ENCODE measurements around the gene ZGPAT. TPM values are rescaled to one million over a fixed set of nuclear protein-coding genes. Genes with fewer than 3 reads are reported as not detected.

The ZGPAT gene
- total and polyA plus RNA-seq, 9 of the 15 experiments (the other 6 are each of a cell fraction or from before 2014, with no cell fraction given) = 0.14 to 26.6 (median 7.4) TPM

DNA sequence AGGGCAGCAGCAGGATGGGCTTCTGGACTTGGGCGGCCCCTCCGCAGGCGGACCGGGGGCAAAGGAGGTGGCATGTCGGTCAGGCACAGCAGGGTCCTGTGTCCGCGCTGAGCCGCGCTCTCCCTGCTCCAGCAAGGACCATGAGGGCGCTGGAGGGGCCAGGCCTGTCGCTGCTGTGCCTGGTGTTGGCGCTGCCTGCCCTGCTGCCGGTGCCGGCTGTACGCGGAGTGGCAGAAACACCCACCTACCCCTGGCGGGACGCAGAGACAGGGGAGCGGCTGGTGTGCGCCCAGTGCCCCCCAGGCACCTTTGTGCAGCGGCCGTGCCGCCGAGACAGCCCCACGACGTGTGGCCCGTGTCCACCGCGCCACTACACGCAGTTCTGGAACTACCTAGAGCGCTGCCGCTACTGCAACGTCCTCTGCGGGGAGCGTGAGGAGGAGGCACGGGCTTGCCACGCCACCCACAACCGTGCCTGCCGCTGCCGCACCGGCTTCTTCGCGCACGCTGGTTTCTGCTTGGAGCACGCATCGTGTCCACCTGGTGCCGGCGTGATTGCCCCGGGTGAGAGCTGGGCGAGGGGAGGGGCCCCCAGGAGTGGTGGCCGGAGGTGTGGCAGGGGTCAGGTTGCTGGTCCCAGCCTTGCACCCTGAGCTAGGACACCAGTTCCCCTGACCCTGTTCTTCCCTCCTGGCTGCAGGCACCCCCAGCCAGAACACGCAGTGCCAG lies 11.0 kb upstream of the ZGPAT start, which contains the start of gene TNFRSF6B:
TSS of gene TNFRSF6B (plus strand) at position 25 of the 729 bp plus-strand sequence. CDS start at position 141, 116 bp downstream.
- Histone ChIP-seq H3K27me3 (ENCODE audit: control insufficient read depth in 2 of 2, insufficient read depth in 2 of 2, low read length in 2 of 2) (no peaks in the 10 kb centered on the region), H3K27ac (ENCODE audit: extremely low read depth, low read depth, low read length) (no peak within 1 kb of the TSS), H3K9ac (ENCODE audit: insufficient read depth in 1 of 2, low read depth in 2 of 2, low read length in 2 of 2) (peak within 1 kb of the TSS in 1 of 2 experiments; percentile 36; a peak in 1 of 4 replicates), H3K9me3 (replicated peaks; ENCODE audit: control insufficient read depth, insufficient read depth, low read depth, low read length) (no peaks in the 10 kb centered on the region), H3K4me3 (no peak within 1 kb of the TSS), H4K20me1 (replicated peaks; ENCODE audit: control insufficient read depth, insufficient read depth, low read length) (no peaks in the 10 kb centered on the region; the same call in 1 of the 2 replicates), H3K9me1 (ENCODE audit: control insufficient read depth, insufficient read depth, low read length) (no peaks in the 10 kb centered on the region), H3K79me2 (ENCODE audit: control insufficient read depth, insufficient read depth, low read length) (no peaks in the 10 kb centered on the region), H3K4me1 (replicated peaks in 1 of 2; ENCODE audit: control insufficient read depth in 2 of 2, insufficient read depth in 2 of 2, low read length in 2 of 2) (peaks cover 9 to 80% of the 10 kb centered on the region in 2 experiments), H2AFZ (ENCODE audit: low read depth, low read length) (no peak within 1 kb of the TSS), H3K36me3 (ENCODE audit: control insufficient read depth, insufficient read depth, low read length) (peaks cover 26% of the 10 kb centered on the region; the same call in 2 of the 3 replicates), H3K4me2 (ENCODE audit: insufficient read depth, low read length) (no peak within 1 kb of the TSS)
- DNase-seq (ENCODE audit: extremely low read depth in 1 of 4, low spot score in 3 of 4) (peak in 1 of 4 experiments; percentile 17), FAIRE-seq (no peak), ATAC-seq (no peak)
- in situ Hi-C loops (cut with MboI) = no loop called here
- ChIA-PET POLR2A (interaction anchor here (0.7 to 3.1 kb wide), 3 partner anchors 11 to 168 kb away, joined by 3 to 27 read pairs (median 4); partner anchors contain the start of genes ARFRP1, TPD52L2 and ZGPAT), CTCF (ENCODE audit: low intra/inter-chr PET ratio) (no interaction called here)
- 90% methylated on average over 34 of the region's 52 CpGs for WGBS (ENCODE audit: insufficient coverage, low coverage, missing lambda C conversion rate)
- no TSS peak for BruUV-seq (replicated peaks)
- intact Hi-C loops (cut with micrococcal nuclease) = no loop called here
- TF ChIP-seq NFATC3 (IDR thresholded peaks at IDR 0.05) = no peak
- TF ChIP-seq MYBL2 (IDR thresholded peaks at IDR 0.05; ENCODE audit: low read depth) = no peak
- no peak for TF ChIP-seq MYBL2 (CRISPR knock-in tag; IDR thresholded peaks at IDR 0.05; ENCODE audit: borderline replicate concordance)
- TF ChIP-seq SIX5 (IDR thresholded peaks at IDR 0.05; ENCODE audit: borderline replicate concordance in 1 of 2, insufficient read depth in 1 of 2, low read depth in 1 of 2, low read length in 2 of 2) = no peak
- no peak for TF ChIP-seq POLR2AphosphoS5 (IDR thresholded peaks at IDR 0.05; ENCODE audit: control insufficient read depth, insufficient read depth, low read depth, low read length)
- peak; percentile 90 for TF ChIP-seq RBM22 (IDR thresholded peaks at IDR 0.05; ENCODE audit: low read depth, low read length, poor library complexity, severe bottlenecking)
- TF ChIP-seq FUS (optimal IDR thresholded peaks at IDR 0.05; ENCODE audit: low read depth, low read length) = peak; percentile 94
- no peak for TF ChIP-seq MBD1 (CRISPR knock-in tag; IDR thresholded peaks at IDR 0.05)
- no peak for TF ChIP-seq MTA3 (IDR thresholded peaks at IDR 0.05; ENCODE audit: borderline replicate concordance)
- TF ChIP-seq, protein P1, sequence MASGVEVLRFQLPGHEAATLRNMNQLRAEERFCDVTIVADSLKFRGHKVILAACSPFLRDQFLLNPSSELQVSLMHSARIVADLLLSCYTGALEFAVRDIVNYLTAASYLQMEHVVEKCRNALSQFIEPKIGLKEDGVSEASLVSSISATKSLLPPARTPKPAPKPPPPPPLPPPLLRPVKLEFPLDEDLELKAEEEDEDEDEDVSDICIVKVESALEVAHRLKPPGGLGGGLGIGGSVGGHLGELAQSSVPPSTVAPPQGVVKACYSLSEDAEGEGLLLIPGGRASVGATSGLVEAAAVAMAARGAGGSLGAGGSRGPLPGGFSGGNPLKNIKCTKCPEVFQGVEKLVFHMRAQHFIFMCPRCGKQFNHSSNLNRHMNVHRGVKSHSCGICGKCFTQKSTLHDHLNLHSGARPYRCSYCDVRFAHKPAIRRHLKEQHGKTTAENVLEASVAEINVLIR (CRISPR knock-in tag; IDR thresholded peaks at IDR 0.05) = no peak
- no peak for TF ChIP-seq TBL1XR1 (IDR thresholded peaks at IDR 0.05; ENCODE audit: low read length in 2 of 2)
- TF ChIP-seq SRSF1 (IDR thresholded peaks at IDR 0.05; ENCODE audit: low read depth, low read length) = peak; percentile 58; the same call in 1 of the 2 replicates
